HG03108 (cell line): ENCODE data around the gene CALD1.

Experiments used
- ATAC-seq: cut with Tn5 transposase; IDR thresholded peaks from one replicate; pipeline ENCODE4 v1.9.1; 2021; ENCODE audit warnings: moderate library complexity; ENCODE audit not compliant: unreplicated experiment

Gene CALD1

DNA sequence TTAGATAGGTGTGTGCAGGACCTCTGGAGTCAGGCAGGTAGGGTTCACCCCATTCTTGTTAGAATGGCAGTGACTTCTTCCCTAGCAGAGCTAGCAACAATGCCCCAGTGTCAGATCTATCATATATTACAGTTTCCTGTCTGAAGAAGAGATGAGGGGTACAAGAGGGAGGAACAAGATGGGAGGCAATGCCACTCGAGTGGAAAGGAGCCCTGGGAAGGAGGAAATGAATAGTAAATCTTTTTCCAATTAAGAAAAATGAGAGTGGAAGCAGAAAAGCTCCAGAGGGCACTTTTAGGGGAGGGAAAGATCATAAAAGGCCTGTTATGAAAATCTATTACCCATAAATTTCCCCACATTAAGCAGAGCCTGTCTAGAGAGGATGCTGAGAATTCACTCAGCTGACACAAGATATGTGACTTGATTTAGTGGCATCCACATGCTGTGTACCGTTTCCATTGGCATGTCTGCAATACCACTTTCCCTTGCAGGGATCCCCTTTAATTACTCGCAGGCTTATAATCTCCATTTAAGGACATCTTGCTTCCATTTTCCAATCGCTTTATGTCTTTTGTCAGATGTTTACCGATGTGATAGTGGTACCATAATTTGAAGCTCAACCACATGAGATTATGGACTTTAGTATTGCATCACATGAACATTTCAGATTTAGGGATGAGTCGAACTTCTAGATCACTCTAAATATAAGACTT lies 136.9 kb downstream of the CALD1 start:
- no peak for ATAC-seq

DNA sequence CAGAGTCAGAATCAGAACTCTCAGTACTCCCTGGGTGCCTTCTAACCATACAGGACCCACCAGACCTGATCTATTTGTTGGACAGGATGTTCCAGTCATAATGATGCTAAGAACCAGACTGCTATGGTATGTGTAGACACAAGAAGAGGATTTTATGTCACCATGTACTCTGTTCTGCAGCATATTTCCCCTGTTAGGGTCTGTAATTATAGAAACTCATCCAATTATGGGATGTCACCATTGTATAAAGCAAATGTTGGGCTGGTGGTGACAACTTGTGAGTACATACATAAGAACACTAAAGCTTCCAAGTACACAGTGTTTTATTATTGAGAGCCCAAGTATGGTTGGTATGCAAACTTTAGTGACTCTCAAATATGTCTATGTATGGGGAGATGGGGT lies 139.8 kb downstream of the CALD1 start:
- peak; percentile 70 for ATAC-seq

DNA sequence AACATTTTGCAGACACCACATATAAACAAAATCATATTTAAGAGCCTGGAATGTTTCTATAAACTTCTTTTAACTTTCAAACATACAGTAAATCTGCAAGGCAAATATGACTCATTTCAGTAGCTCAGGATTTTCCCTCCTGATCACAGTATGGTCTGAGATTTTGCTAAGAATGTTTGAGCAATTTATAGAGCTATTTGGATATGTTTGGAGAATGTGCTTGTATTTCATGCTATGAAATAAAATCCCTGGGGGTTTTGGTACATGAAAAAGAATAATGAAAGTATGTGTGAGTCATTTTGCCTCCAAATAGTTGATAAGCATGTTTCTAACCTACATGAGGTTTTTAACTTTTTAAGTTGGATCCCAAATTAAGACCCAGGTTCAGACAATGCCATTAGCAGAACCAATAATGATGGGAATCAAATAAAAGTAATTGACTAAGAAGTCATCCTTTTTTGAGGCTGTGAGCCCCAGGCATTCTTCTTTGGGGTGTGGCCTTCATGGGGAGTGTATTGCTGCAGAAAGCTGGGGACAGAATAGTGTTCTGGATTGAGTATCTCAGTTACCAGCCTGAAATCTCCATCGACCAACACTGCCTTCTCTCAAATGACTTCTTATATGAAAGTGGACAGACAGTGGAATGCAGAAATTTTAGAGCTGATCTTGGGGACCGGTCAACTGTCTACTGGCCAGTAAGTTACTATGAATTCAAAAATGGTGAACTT lies 140.8 kb downstream of the CALD1 start:
- ATAC-seq = no peak

DNA sequence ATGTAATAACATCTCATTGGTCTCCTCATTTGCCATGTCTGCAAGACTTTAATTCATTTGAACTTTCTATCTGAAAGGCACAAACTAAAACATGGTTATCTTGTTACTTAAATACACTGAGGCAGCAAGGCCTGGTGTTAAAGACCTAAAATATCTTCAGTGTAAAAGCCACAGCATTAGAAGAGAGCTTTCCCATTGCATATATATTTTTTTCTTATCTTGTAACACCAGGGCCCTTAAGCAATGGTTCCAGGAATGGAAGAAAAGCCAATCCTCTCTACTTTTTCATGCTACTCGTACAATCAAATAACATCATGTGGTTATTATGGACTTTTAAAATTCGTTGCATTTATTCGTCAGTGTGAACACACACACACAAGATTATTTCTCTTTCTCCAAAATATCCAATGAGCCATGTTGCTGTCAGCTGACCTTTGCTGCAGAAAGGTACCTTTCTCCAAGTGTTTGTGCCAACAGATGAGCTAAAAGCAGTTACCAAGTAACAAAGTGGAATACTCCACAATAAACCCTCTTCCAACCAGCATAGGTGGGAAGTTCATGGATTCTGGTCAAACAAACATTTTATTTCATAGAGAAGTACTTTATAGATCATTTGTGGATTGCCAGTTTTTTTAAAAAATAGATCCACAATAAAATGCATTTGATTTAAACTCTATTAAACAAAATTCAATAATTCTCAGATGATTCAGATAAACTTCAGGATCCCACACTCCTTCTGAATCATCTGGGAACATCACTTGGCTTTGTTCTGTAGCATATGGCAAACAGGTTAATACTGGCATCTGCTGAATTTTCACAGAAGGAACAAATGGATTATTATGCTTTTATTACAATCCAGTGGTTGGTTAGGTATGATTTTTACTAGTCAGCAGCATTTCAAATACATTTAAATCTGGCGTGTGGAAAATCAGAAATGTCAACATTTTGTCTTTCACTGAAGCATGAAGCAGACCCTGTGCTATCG lies 143.6 kb downstream of the CALD1 start:
- no peak for ATAC-seq

DNA sequence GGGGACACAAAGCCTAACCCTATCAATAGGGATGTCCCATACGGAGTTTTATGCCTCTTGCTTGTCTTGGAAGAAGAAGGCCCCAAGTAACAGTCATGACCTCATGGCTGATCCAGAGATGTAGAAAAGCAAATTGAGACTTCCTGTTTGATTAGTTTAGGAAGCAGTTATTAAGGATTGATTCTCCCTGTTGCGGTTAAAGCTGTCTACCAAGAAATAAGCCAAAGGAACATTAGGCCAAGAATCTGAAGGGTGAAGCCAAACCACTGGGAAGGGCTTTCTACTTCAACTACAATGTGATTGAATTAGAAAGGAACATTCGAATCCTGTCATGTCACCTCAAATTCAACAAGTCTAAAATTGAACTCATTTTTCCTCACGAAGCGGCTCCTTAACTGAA lies 146.3 kb downstream of the CALD1 start:
- ATAC-seq = no peak

DNA sequence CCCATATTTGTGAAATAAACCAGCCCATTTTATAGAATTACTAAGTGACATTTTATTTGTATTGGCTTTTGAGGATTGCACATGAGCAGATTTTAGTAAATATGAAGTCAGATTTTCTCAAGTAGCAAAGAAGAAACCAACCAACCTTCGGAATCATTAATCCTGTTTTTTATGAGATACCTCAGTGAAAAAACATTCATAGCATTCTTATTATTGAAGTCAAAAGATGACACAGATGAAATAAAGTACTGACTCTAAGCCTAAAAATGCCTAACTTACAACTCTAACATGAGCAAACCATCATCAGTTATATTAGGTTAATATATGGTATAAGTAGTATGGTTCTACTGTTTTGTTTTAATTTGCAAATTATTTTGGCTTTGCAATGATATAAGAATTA lies 147.0 kb downstream of the CALD1 start:
- no peak for ATAC-seq

DNA sequence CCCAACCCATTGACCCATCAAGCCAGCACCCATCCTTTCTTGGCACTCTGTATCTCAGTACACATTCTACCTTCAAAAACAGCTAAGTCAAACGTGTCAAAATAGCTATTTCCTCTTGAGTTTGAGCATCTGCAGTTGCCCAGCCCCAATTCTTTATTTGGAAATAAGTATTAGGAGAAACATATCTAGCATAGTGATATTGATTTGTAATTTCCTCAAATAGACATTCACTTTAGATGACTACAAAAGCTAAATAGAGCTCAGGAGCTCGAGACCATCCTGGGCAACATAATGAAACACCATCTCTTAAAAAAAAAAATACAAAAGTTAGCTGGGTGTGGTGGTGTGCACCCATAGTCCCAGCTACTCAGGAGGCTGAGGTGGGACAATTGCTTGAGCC lies 147.6 kb downstream of the CALD1 start:
- ATAC-seq = no peak

DNA sequence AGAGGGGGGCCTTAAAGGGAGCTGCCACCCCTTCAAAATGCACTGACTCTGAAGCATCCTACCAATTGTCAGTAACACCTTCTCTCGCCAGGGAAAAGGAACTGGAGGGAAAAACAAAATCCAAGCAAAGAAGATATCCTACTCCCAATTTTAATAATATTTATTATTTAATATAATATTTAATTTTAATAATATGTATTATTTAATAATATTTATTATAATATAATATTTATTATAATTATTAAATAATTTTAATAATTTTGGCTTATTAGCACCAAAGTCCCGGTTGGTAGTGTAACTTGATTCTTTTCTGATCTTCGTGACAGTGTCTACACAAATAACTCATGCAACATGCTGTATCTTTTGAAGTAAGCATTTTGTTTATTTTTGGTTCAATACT lies 148.3 kb downstream of the CALD1 start:
- ATAC-seq = no peak

DNA sequence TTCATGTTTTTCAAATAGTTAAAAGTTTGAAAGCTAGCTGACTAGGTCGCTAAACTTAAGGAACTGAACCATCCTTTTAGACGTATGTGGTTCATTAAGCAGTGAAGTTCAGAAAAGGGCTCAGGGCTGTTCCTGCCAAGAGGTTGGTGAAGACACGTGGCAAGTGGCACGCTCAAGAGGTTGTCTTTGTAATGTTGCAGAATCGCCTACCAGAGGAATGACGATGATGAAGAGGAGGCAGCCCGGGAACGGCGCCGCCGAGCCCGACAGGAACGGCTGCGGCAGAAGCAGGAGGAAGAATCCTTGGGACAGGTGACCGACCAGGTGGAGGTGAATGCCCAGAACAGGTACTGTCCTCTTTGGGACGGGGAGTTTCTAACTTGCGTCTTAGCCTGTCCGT lies 149.1 kb downstream of the CALD1 start:
- no peak for ATAC-seq

DNA sequence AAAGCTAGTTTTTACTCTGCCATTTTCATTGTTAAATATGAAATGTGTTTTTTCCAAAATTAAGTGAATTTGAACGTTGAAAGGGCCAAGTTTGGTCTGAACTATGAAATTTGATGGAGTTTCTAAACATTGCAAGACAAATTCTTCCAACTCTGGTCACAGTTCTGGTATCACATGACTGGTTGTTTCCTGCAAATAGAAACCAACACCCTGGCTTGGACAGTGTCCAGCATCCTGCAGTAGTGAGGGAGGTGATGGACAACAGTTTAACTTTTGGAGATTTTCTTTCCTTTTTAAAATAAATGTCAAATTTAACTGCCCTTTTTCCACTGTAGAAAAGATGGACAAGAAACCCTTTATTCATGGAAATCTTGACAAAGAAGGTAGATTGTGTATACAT lies 152.1 kb downstream of the CALD1 start:
- ATAC-seq = no peak

DNA sequence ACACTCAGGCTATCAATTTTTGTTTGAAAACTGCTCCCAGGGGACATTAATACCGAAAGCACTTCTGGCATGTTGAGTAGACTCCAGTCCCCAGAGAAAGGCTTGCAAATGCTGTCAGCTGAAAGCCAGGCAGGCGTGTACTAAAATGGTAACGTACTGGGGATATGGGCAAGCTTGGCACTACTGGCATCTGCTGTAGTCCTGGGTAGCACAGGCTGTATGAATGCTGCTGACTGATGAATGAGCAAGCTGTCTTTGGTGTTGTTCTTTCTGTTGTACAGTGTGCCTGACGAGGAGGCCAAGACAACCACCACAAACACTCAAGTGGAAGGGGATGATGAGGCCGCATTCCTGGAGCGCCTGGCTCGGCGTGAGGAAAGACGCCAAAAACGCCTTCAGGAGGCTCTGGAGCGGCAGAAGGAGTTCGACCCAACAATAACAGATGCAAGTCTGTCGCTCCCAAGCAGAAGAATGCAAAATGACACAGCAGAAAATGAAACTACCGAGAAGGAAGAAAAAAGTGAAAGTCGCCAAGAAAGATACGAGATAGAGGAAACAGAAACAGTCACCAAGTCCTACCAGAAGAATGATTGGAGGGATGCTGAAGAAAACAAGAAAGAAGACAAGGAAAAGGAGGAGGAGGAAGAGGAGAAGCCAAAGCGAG lies 153.4 kb downstream of the CALD1 start:
- no peak for ATAC-seq

DNA sequence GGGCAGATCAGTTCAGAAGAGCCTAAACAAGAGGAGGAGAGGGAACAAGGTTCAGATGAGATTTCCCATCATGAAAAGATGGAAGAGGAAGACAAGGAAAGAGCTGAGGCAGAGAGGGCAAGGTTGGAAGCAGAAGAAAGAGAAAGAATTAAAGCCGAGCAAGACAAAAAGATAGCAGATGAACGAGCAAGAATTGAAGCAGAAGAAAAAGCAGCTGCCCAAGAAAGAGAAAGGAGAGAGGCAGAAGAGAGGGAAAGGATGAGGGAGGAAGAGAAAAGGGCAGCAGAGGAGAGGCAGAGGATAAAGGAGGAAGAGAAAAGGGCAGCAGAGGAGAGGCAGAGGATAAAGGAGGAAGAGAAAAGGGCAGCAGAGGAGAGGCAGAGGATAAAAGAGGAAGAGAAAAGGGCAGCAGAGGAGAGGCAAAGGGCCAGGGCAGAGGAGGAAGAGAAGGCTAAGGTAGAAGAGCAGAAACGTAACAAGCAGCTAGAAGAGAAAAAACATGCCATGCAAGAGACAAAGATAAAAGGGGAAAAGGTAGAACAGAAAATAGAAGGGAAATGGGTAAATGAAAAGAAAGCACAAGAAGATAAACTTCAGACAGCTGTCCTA lies 154.1 kb downstream of the CALD1 start:
- no peak for ATAC-seq

DNA sequence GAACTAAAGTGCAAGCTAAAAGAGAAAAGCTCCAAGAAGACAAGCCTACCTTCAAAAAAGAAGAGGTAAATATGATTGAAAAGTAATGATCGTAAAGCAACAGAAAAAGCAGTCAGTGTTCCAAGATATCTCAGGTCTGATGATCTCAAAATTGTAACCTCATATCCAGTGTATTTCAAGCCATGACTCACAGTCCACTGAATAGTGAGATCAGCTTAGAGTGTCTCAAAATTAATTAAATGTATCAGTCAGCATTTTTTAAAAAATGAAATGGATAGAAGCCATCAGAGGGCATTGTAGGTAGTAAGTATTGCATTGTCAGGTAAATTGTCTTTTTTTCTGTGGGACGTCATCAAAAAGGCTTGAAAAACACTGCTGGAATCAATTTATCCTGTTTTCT lies 156.3 kb downstream of the CALD1 start:
- ATAC-seq = no peak

DNA sequence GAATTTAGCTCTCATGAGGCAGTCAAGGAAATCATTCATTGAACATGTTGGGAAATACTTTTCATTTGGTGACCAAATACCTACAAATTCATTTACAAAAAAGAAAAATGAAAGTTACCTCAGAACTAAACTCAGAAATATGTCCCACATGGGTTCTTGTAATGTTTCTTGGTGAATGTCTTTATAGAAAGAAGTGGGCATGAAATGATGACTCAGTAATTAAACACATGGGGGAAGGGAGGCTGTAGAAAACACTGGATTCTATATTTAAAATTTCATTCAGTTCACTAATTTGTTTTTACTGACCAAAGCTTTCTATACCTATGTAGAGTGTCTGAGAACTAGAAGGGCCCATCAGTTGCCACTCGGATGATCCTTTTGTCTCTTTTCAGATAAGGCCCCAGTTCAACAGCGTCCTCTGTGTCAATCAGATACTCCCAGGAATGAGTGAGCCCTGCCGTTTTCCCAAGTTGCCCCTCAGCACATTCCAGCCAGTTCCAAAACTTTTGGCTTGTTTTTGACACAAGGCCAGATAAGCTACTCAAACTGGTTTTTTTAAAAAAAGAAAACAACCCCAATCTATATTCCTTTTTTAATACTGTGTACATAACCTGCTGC lies 157.6 kb downstream of the CALD1 start:
- ATAC-seq = no peak

DNA sequence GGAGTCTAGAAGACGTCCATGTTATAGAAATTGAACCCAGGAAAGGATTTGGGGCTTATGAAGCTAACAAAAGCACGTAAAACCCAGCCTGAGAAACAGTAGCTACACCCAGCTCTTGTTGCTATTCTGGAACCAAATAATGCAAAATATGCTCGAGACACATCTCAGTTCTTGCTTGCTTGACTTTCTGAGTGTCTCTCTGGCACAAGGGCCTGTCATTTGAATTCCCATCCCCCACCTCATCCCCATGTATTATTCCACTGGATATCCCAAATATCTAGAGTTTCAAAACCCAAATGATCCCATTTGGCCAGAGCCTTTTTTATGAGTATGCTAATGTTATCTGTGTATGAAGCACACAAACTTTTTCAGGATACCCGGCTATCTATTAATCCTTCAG lies 158.7 kb downstream of the CALD1 start:
- ATAC-seq = no peak

DNA sequence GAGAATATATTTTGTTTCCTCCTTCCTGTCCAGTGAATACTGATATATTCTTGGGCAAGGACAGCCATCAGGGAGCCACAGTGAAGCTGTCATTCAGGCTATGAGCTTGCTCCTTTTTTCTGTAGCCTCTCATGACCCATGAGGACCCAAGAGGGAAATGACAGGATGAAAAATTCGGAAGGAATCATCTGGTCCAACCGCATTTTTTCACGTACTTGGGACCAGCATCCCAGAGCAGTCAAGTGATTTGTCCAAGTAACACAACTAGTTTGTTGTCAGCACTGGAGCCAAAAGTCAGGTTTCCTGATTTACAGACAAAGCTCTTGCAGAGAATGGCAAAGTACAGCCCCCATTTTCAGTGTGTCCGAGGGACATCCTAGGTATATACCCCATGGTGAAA lies 159.7 kb downstream of the CALD1 start:
- ATAC-seq = no peak

DNA sequence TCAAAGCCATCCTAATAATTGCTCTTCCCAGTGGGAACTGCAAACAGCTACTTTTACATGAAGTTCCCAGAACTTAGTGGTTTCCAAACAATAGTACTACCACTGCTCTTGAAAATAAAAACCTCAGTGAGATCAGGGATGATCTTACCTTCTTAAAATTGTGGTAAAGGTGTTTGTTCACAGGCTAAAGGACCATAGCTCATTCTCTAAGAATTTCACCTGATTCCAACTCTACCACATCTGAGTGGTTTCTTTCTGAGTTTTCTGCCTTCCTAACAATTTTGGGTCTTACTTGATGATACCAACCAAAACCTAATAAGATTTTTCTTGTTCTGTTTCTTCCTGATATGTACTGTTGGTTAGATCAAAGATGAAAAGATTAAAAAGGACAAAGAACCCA lies 161.3 kb downstream of the CALD1 start:
- no peak for ATAC-seq

DNA sequence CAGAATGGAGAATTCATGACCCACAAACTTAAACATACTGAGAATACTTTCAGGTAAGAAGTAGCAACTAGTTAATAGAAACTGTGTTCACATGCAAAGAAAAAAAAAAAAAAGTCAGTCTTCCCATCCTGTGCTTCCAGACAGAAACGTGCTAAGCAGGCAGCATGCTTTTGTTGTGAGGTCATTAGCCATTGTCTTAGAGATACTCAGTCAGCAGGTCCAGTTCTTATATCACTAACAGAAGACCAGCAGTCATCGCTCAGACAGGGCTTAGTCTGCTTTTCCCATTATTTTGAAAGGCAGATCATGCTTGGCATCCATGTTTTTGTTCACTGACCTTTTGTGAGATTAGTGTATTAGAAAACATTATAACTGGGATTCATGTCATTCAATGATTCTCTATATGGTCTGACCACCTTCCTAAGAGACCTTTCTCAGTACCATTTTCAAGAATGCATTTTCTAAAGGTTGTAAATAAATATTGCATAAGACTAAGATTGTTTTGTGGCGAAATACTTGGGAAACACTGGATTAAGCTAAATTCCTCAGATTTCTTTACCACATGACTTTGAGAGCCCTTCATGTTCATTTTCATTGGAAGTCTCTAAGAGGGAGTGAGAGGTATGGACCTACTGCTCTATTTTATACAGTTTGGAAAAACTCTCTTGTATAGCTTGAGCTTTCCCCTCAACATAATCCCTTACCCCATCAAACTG lies 161.9 kb downstream of the CALD1 start:
- no peak for ATAC-seq

DNA sequence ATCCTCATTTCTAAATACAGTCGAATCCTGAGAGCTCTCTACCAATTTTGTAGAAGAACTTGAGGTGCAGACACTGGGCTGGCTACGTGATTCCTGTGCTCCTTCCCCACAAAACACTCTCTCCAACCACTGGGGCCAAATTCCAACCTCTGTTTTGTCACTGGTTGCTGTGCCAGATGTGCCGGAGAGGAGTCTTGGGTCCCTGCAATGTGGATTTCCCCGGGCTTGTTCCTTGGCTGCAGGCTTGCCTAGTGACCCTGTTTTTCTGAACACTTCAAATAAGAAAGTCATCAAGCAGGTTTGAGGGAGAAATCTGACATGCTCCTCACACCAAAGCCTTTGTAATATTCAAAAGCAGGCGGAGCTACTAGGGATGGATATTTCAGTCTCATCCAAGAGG lies 162.5 kb downstream of the CALD1 start:
- ATAC-seq = no peak
